Measurements from ENCODE around the gene ZNF888.

DNA sequence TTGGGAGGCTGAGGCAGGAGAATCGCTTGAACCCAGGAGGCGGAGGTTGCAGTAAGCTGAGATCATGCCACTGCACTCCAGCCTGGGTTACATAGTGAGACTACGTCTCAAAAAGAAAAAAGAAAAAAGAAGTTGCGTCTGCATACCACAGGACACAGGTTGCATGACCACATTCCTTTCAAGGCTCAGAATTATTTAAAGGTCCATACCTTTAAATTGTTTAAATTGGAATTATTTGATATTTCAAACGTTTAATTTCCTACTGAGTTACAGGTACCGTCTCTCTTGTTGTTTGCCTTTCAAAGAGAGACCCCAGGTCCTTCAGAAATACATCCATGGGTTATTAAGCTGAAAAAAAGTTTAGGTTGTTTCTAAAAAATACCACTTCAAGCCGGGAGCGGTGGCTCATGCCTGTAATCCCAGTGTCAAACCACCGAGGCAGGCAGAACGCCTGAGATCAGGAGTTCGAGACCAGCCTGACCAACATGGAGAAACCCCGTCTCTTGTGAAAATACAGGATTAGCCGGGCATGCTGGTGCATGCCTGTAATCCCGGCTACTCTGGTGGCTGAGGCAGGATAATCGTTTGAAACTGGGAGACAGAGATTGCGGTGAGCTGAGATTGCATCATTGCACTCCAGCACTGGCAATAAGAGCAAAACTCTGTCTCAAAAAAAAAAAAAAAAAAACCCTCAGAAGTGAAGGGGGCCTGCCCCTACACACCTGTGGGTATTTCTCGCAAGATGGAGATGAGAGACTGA is 20.8 kb upstream of the ZNF888 start:
- TF ChIP-seq POLR2AphosphoS5 (IDR thresholded peaks at IDR 0.05; ENCODE audit: low read depth, low read length) (no peak), TAF1 (IDR thresholded peaks at IDR 0.05; ENCODE audit: borderline replicate concordance, insufficient read depth, low read length) (no peak), SIN3A (IDR thresholded peaks at IDR 0.05; ENCODE audit: borderline replicate concordance, insufficient read depth, low read length) (no peak), FOXP2 (optimal IDR thresholded peaks at IDR 0.05; ENCODE audit: borderline replicate concordance, extremely low read depth, extremely low read length, insufficient read depth) (no peak)
- TF ChIP-seq, protein P1, sequence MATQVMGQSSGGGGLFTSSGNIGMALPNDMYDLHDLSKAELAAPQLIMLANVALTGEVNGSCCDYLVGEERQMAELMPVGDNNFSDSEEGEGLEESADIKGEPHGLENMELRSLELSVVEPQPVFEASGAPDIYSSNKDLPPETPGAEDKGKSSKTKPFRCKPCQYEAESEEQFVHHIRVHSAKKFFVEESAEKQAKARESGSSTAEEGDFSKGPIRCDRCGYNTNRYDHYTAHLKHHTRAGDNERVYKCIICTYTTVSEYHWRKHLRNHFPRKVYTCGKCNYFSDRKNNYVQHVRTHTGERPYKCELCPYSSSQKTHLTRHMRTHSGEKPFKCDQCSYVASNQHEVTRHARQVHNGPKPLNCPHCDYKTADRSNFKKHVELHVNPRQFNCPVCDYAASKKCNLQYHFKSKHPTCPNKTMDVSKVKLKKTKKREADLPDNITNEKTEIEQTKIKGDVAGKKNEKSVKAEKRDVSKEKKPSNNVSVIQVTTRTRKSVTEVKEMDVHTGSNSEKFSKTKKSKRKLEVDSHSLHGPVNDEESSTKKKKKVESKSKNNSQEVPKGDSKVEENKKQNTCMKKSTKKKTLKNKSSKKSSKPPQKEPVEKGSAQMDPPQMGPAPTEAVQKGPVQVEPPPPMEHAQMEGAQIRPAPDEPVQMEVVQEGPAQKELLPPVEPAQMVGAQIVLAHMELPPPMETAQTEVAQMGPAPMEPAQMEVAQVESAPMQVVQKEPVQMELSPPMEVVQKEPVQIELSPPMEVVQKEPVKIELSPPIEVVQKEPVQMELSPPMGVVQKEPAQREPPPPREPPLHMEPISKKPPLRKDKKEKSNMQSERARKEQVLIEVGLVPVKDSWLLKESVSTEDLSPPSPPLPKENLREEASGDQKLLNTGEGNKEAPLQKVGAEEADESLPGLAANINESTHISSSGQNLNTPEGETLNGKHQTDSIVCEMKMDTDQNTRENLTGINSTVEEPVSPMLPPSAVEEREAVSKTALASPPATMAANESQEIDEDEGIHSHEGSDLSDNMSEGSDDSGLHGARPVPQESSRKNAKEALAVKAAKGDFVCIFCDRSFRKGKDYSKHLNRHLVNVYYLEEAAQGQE (IDR thresholded peaks at IDR 0.05; ENCODE audit: insufficient read depth in 1 of 2, low read depth in 2 of 2, low read length in 2 of 2) = no peak
